ENCODE data around the gene MYG1. TPM values are rescaled to one million over a fixed set of nuclear protein-coding genes. Genes with fewer than 3 reads are reported as not detected.

MYG1 gene
- total RNA-seq, 4 donors from 2014 or later: 43.4 to 51.0 (median 46.0) TPM

DNA sequence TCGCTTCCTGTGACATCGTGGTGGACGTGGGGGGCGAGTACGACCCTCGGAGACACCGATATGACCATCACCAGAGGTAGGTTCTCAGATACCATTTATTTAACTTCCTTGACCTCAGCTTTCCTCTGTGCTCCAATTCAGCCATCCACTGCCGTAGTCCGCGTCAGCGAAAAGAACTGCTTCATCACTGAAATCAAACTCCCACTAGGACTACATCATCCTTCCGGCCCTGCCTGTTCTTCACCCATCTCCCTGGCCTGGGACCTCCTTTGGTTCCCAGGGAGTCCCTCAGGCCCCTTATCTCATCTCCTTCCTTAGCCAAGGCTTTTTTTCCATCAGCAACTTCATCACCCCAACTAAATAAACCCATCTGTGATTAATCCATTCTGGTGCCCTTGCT is 692 bp downstream of the MYG1 start:
- intact Hi-C loops (cut with DNase I; ENCODE audit: low total_unique reads) (no loop called here), in situ Hi-C loops (cut with MboI; ENCODE audit: low sequenced_read_pairs in 4 of 4) (no loop called here)
- Histone ChIP-seq H3K9me3 (no peaks in the 10 kb centered on the region), H3K4me3 (peak overlapping the region; percentile 71 to 97 (median 86)), H3K27ac (peak overlapping the region; percentile 67 to 85 (median 76)), H3K36me3 (peaks cover 0 to 26% of the 10 kb centered on the region in 2 donors), H3K27me3 (no peaks in the 10 kb centered on the region), H3K4me1 (peaks cover 28 to 31% of the 10 kb centered on the region in 2 donors)
- no peak for TF ChIP-seq POLR2A (IDR thresholded peaks at IDR 0.05)
- TF ChIP-seq, protein P1, sequence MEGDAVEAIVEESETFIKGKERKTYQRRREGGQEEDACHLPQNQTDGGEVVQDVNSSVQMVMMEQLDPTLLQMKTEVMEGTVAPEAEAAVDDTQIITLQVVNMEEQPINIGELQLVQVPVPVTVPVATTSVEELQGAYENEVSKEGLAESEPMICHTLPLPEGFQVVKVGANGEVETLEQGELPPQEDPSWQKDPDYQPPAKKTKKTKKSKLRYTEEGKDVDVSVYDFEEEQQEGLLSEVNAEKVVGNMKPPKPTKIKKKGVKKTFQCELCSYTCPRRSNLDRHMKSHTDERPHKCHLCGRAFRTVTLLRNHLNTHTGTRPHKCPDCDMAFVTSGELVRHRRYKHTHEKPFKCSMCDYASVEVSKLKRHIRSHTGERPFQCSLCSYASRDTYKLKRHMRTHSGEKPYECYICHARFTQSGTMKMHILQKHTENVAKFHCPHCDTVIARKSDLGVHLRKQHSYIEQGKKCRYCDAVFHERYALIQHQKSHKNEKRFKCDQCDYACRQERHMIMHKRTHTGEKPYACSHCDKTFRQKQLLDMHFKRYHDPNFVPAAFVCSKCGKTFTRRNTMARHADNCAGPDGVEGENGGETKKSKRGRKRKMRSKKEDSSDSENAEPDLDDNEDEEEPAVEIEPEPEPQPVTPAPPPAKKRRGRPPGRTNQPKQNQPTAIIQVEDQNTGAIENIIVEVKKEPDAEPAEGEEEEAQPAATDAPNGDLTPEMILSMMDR (IDR thresholded peaks at IDR 0.05 in 4 of 5, conservative IDR thresholded peaks at IDR 0.05 in 1 of 5): no peak
- DNase-seq (no peak), ATAC-seq (no peak)

DNA sequence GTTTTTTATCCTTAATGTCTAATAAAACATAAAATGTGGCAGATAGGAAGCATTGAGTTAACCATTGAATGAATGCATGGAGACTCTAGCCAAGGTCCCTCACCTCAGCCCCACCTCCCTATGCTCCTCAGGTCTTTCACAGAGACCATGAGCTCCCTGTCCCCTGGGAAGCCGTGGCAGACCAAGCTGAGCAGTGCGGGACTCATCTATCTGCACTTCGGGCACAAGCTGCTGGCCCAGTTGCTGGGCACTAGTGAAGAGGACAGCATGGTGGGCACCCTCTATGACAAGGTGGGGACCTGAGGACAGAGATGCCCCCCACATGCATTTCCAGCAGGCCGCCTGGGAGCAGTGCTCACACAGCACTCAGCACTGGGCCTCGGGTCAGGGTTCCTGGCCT is 3.4 kb downstream of the MYG1 start:
- intact Hi-C loops (cut with DNase I; ENCODE audit: low total_unique reads): no loop called here
- peaks cover 0 to 53% of the 10 kb centered on the region in 2 donors for H3K36me3 ChIP-seq
- in situ Hi-C loops (cut with MboI; ENCODE audit: low sequenced_read_pairs in 4 of 4): no loop called here

DNA sequence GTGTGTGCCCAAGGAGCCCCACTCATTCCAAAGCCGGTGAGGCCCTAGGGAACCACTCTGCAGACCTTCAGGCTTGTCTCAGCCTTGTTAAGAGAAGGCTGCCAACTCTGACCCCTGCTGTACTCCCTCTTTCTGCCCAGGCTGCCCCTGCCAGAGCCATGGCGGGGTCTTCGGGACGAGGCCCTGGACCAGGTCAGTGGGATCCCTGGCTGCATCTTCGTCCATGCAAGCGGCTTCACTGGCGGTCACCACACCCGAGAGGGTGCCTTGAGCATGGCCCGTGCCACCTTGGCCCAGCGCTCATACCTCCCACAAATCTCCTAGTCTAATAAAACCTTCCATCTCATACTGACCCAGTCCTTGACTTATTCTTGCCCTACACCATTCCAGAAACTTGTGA is 7.3 kb downstream of the MYG1 start:
- H3K27me3 ChIP-seq: no peaks in the 10 kb centered on the region
- H3K9me3 ChIP-seq: no peaks in the 10 kb centered on the region
- intact Hi-C loops (cut with DNase I; ENCODE audit: low total_unique reads) (no loop called here), in situ Hi-C loops (cut with MboI; ENCODE audit: low sequenced_read_pairs in 4 of 4) (no loop called here)
- ATAC-seq (no peak), DNase-seq (no peak)
- H3K4me3 ChIP-seq: no peak overlapping the region
- H3K4me1 ChIP-seq: no peaks in the 10 kb centered on the region
- H3K27ac ChIP-seq: no peak overlapping the region
- peaks cover 0 to 81% of the 10 kb centered on the region in 2 donors for H3K36me3 ChIP-seq
- no peak for TF ChIP-seq POLR2A (IDR thresholded peaks at IDR 0.05)
- TF ChIP-seq, protein P1 (IDR thresholded peaks at IDR 0.05 in 4 of 5, conservative IDR thresholded peaks at IDR 0.05 in 1 of 5): no peak

More for the DNA sequence above, 3.4 kb downstream of the MYG1 start:
- Histone ChIP-seq H3K27ac (no peak overlapping the region), H3K9me3 (no peaks in the 10 kb centered on the region), H3K4me3 (no peak overlapping the region), H3K4me1 (peaks cover 16 to 19% of the 10 kb centered on the region in 2 donors), H3K27me3 (no peaks in the 10 kb centered on the region)
- TF ChIP-seq, protein P1 (IDR thresholded peaks at IDR 0.05 in 4 of 5, conservative IDR thresholded peaks at IDR 0.05 in 1 of 5): no peak
- no peak for TF ChIP-seq POLR2A (IDR thresholded peaks at IDR 0.05)
- DNase-seq (no peak), ATAC-seq (no peak)

DNA sequence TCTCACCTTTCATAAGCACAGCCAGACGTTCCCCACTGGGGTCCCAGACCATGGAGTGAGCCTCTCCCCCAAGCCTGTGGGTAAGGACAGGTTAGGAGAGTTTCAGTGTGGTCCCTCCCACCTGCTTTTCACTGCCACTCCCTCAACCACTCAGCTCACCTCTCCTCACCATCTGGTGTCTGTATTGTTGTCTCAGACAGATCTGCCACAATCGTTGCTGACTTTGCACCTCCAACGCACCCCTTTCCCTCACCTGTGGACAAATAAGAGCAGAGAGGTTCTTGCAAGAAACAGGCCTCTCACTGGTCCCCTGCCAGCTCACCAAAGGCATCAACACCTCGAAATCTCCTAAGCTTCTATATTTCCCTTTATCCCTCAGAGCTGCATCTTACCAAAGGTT is 8.8 kb downstream of the MYG1 start:
- DNase-seq (no peak), ATAC-seq (no peak)
- TF ChIP-seq POLR2A (IDR thresholded peaks at IDR 0.05): no peak
- TF ChIP-seq, protein P1 (IDR thresholded peaks at IDR 0.05 in 4 of 5, conservative IDR thresholded peaks at IDR 0.05 in 1 of 5): no peak
- no peaks in the 10 kb centered on the region for H3K9me3 ChIP-seq
- H3K4me3 ChIP-seq: no peak overlapping the region
- intact Hi-C loops (cut with DNase I; ENCODE audit: low total_unique reads): no loop called here
- no peaks in the 10 kb centered on the region for H3K4me1 ChIP-seq
- H3K27ac ChIP-seq: no peak overlapping the region
- in situ Hi-C loops (cut with MboI; ENCODE audit: low sequenced_read_pairs in 4 of 4): no loop called here
- H3K36me3 ChIP-seq: peaks cover 0 to 74% of the 10 kb centered on the region in 2 donors
- no peaks in the 10 kb centered on the region for H3K27me3 ChIP-seq

DNA sequence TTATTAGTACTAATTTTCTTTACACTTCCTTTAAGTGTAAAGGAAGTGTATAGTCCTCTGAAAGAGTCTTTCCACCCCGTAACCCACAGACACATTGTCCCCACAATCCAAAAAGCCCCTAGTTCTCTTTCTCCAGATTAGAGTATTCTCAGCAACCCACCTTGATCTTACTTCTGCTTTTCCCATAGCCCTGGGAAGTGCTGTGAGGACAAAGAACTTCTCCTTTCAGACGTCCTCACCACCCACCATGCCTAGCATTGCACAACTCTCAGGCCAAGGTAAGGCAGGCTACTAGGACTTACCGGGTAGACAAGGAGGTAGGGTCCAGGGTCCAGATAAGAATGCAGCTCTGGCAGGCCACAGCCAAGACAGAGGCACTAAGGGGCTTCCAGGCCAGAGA is 14.5 kb downstream of the MYG1 start:
- DNase-seq (no peak), ATAC-seq (no peak)
- H3K9me3 ChIP-seq: no peaks in the 10 kb centered on the region
- no peak overlapping the region for H3K27ac ChIP-seq
- in situ Hi-C loops (cut with MboI; ENCODE audit: low sequenced_read_pairs in 4 of 4): no loop called here
- TF ChIP-seq POLR2A (IDR thresholded peaks at IDR 0.05): no peak
- TF ChIP-seq, protein P1 (IDR thresholded peaks at IDR 0.05 in 4 of 5, conservative IDR thresholded peaks at IDR 0.05 in 1 of 5): no peak
- H3K4me3 ChIP-seq: no peak overlapping the region
- intact Hi-C loops (cut with DNase I; ENCODE audit: low total_unique reads): no loop called here
- peaks cover 0 to 79% of the 10 kb centered on the region in 2 donors for H3K36me3 ChIP-seq
- no peaks in the 10 kb centered on the region for H3K27me3 ChIP-seq
- peaks cover 0 to 2% of the 10 kb centered on the region in 2 donors for H3K4me1 ChIP-seq

All from gastrocnemius medialis (tissue), 4 donors.